Measurements from ENCODE around the gene NCOA3.
A peak's percentile ranks its signal among the peaks of the same experiment; 100 is the strongest.
"Not testable (repeated sequence)": the region's sequence is repeated elsewhere in the genome, so short reads cannot be mapped to it uniquely, and the experiment has no call there.

NCOA3 gene

DNA sequence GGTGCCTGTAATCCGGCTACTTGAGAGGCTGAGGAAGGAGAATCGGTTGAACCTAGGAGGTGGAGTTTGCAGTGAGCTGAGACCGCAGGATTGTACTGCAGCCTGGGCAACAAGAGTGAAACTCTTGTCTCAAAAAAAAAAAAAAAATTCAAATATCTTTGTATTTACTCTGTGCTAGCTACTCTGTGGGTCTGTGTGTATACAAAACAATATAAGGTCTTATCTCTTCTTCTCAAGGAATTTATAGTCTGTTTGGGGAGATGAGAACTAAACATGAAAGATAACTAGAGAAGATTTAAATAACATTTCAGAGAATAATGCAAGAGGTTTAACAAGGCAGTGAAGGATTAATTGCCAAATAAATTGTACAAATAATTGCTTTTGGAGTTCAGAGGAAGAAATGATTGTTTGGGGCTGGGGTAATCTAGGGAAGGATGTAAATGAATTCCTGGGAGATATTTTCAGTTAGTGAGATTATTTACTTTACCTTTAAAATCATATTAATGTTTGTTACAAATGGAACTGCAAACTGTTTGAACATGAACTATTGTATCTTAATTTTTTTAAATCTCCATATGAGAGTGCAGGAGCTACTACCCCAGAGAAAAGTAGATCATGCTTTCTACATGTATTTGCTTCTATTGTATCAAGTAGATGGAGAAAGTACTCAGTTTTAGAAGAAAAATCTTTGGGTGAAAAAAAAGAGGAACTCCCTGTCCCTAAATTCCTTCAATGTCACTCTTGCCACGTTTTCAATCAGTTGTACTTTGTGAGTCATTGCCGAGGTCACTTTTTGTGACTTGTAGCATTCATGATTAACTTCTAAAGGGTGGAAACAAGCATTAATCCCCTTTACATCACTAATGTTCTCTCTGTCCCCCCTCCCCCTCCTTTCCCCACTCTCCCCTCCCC is 39.0 kb downstream of the NCOA3 start:
- DNase-seq (ENCODE audit: low spot score): no peak

DNA sequence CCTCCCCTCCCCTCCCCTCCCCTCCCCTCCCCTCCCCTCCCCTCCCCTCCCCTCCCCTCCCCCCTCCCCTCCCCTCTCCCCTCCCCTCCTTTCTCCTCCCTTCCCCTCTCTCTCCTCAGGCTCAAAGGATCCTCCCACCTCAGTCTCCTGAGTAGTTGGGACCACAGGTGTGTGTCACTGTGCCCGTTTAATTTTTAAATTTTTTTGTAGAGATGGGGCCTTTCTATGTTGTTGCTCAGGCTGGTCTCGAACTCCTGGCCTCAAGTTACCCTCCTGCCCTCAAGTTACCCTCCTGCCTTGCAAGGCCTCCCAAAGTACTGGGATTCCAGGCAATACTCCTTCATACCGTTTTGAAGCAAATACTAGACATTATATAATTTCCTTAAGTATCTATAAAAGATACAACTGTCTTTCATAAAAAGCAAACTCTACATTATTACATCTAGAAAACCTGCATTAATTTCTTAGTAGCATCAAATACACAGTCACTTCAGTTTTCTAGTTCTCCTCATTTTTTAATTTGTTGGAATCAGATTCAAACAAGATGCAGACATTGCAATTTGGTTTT is 39.8 kb downstream of the NCOA3 start:
- no peak for DNase-seq (ENCODE audit: low spot score)

DNA sequence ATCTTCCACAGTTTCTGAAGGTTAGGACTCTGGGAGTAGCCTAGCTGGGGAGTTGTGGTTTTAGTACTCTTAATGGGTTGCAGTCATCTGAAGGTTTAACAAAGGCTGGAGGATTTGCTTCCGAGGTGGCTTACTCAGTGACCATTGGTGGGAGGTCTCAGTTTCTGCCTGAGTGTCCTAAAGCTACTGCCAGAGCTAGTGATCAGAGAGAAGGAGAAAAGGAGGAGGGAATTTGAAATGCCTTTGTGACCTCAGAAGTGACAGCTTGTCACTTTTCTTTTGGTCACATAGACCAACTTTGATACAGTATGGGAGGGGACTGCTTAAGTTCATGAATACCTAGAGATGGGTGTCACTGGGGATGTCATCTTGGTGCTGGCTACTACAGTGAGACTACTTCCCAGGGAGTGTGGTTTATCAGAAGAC is 41.3 kb downstream of the NCOA3 start:
- DNase-seq (ENCODE audit: low spot score): no peak

DNA sequence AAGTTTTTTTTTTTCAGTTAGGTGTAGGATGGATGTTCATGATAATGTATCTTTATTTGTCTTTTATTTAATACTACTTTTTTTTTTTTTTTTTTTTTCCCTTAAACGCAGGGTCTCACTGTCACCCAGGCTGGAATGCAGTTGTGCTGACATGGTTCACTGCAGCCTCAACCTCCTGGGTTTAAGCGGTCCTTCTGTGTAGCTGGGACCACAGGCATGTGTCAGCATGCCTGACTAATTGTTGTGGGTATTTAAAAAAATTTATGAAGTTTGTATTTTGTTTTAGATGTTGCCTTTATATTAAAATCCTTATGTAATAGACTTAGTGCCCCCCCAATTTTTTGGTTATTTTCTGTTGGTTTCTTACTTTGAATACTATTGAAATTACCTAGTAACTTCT is 42.6 kb downstream of the NCOA3 start:
- no peak for DNase-seq (ENCODE audit: low spot score)

DNA sequence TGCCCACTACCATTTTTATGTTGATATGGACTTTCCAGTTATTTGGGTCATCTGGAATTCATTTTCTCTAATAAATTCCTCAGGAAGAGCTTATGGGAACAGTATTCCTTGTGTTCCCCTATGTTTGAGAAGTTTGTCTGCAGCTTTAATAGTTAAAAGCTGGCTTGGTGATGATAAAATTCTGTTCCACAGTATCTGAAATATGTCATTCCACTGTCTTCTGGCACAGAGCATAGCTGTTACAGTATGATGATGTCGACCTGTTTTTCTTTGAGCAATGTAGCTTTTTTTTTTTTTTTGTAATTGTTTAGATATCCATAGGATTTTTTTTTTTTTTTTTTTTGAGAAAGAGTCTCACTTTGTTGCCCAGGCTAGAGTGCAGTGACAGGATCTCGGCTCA is 43.2 kb downstream of the NCOA3 start:
- DNase-seq (ENCODE audit: low spot score): no peak

DNA sequence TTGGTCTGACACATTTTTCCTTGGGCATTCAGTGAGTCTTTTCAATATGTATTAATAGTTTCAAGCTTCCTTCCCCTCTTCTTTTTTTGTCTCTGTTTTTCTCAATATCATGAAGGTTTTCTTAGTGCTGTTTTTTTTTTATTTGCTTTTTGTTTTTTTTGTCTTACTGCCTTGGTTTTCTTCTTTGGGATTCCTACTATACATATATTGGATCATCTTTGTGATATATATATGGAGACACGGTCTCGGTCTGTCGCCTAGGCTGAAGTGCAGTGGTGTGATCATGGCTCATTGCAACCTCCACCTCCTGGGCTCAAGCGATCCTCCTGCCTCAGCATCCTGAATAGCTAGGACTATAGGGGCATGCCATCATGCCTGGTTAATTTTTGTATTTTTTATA is 43.8 kb downstream of the NCOA3 start:
- no peak for DNase-seq (ENCODE audit: low spot score)

DNA sequence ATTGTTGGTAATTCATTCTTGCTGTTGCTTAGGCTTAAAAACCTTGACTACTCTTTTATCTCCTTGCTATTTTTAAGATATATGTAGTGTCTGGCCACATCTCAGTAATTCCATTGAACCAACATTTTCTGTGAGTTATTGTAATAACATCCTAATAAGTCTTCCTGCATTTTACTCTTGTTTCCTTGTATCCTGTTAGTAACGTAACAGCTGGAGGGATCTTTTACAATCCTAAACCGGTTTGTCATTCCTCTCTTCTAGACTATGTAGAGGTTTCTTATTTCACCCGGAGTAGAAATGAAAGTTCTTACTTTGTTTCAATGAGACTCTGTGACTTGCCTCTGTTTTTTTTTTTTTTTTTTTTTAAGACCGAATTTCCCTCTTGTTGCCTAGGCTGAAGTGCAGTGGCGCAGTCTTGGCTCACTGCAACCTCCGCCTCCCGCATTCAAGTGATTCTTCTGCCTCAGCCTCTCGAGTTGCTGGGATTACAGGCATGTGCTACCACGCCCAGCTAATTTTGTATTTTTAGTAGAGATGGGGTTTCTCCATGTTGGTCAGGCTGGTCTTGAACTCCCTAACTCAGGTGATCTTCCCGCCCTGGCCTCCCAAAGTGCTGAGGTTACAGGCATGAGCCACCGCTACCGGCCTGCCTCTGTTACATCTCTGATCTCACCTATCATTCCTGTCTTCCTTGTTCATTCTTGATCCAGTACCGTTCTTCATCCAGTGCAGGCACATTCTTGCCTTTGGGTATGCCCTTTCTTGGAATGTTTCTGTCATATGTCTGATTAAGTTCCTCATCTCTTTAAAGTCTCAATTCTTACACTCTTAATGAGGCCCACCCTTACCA is 44.7 kb downstream of the NCOA3 start:
- no peak for DNase-seq (ENCODE audit: low spot score)

DNA sequence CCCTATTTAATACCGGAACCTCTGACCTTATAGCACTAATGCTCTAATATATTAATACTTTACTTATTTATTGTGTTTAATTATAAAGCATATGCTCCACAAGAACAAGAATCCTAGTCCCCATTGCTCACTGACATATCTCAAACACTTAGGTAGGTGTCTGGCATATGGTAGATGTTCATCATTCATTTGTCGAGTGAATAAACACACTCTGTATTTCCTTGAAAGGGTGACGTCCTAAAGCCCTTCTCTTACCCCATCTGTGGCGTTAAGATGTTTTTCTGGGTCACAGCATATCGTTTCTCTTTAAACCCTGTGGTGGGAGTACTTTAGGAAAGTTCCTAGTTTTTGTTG is 45.3 kb downstream of the NCOA3 start:
- DNase-seq (ENCODE audit: low spot score): no peak

DNA sequence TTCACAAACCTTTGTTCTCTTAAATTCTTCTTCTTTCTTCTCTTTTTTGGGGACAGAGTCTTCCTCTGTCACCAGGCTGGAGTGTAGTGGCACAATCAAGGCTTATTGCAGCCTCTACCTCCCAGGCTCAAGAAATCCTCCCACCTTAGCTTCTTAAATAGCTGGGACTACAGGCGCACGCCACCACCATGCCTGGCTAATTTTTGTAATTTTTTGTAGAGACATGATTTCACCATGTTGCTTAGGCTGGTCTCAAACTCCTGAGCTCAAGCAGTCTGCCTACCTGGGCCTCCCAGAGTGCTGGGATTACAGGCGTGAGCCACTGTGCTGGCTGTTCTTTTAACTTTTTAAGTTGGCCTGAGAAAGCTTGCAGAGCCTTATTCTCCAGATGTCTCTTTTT is 48.0 kb downstream of the NCOA3 start:
- DNase-seq (ENCODE audit: low spot score): no peak

DNA sequence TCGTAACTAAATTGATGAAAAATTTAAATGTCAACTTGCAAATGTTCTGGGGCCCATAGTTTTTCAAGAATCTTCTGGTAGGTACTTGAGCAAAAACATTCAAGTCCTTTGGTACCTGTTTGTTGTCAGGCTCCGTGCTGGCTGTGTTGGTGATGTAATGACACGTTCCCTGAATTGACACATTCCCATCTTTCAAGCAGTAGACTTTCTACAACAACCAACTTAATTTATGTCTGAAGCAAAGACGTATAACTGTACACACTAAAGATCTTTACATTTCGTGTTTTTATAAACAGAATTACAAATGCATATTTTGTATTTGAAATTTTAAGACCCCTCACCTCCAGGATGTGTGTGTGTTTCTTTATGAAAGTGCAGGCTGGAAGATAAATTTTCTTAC is 49.5 kb downstream of the NCOA3 start:
- no peak for DNase-seq (ENCODE audit: low spot score)

DNA sequence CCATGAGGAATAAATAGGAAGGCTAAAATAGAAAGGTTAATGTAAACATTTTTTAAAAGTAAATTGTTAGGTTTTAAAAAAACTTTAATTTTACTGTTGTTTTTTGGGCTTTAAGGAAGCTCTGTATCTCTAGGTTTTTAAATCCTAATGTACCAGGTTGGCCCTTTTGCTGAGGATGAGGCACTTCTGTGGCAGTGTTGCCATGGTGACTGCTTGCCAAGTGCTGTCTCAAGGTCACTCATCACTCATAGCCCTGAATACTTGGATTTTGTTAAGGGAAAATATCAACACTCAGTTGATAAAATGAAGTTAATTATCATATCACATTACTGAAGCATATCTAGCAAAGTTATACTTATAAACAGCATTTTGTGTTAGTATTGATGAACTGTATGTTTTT is 50.2 kb downstream of the NCOA3 start:
- DNase-seq (ENCODE audit: low spot score): peak; percentile 38

DNA sequence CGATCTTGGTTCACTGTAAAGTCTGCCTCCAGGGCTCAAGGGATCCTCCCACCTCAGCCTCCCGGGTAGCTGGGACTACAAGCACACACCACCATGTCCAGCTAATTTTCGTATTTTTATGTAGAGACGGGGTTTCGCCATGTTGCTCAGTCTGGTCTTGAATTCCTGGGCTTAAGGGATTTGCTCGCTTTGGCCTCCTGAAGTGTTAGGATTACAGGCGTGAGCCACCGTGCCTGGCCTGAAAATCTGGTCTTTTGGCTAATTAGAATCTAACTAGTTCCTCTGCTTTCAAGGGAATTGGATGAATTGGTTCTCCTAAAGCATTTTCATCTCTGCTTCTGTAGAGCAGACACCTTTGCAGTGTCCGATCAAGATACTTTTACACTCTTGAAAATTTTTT is 51.3 kb downstream of the NCOA3 start:
- DNase-seq (ENCODE audit: low spot score): no peak

DNA sequence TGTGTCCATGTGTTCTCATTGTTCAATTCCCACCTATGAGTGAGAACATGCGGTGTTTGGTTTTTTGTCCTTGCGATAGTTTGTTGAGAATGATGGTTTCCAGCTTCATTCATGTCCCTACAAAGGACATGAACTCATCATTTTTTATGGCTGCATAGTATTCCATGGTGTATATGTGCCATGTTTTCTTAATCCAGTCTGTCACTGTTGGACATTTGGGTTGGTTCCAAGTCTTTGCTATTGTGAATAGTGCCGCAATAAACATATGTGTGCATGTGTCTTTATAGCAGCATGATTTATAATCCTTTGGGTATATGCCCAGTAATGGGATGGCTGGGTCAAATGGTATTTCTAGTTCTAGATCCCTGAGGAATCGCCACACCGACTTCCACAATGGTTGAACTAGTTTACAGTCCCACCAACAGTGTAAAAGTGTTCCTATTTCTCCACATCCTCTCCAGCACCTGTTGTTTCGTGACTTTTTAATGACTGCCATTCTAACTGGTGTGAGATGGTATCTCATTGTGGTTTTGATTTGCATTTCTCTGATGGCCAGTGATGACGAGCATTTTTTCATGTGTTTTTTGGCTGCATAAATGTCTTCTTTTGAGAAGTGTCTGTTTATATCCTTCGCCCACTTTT is 52.0 kb downstream of the NCOA3 start:
- not testable (repeated sequence) for DNase-seq (ENCODE audit: low spot score)

DNA sequence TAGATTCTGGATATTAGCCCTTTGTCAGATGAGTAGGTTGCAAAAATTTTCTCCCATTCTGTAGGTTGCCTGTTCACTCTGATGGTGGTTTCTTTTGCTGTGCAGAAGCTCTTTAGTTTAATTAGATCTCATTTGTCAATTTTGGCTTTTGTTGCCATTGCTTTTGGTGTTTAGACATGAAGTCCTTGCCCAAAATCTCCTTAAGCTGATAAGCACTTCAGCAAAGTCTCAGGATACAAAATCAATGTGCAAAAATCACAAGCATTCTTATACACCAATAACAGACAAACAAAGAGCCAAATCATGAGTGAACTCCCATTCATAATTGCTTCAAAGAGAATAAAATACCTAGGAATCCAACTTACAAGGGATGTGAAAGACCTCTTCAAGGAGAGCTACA is 52.6 kb downstream of the NCOA3 start:
- not testable (repeated sequence) for DNase-seq (ENCODE audit: low spot score)

DNA sequence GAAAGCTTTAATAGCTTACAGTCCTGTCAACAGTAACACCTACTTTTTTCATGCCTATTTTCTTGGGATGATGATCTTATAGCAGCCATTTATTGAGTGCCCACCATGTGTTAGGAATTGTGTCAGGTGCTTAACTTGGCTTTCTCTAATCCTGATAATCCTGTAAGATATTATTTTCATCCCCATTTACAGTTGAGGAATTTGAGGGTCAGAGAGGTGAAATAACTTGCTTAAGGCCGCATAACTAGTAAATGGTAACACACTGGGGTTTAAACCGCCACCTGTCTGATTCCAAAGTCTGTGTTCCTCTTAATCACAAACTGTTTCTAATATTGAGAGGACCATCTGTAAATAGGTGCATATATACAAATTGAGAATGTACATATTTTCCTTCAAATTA is 55.5 kb downstream of the NCOA3 start:
- no peak for DNase-seq (ENCODE audit: low spot score)

DNA sequence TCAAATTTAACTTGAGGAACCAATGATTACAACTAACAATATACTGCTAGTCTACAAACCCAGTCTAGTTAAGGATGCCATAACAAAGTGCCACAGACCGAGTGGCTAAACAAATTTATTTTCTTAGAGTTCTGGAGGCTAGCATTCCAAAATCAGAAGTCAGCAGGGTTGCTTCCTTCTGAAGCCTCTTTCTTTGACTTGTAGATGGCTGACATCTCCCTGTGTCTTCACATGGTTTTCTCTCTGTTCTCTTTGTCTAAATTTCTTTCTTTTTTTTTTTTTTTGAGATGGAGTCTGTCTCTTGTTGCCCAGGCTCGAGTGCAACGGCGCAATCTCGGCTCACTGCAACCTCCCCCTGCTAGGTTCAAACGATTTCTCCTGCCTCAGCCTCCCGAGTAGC is 56.1 kb downstream of the NCOA3 start:
- DNase-seq (ENCODE audit: low spot score): no peak

DNA sequence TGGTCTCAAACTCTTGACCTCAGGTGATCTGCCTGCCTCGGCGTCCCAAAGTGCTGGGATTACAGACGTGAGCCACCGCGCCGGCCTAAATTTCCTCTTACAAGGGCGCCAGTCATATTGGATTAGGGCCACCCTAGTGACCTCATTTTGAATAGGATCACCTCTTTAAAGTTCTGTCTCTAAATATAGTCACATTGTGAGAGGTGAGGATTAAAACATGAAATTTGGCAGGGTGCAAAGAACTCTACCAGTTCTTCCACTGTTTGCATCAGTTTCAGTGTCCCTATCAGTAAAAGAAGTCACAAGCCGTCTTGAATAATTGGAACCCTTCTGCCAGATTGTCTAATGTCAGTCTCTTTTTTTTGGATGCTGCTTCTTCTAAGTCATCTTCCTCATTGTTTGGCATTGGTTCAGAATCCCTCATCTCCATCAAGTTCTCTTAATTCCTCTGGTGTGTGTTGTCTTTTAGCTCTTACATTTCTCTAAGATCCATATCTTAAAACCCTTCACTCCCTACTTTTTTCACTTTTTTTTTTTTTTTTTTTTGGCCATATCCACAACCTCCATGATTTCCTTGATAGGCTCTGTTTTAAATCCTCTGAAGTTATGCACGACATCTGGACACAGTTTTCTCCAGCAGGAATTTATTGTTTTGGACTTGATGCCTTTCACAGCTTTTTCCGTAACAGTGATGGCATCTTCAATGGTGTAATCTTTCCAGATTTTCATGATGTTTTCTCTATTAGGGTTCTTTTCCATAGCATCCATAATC is 56.8 kb downstream of the NCOA3 start:
- peak; percentile 45 for DNase-seq (ENCODE audit: low spot score)

DNA sequence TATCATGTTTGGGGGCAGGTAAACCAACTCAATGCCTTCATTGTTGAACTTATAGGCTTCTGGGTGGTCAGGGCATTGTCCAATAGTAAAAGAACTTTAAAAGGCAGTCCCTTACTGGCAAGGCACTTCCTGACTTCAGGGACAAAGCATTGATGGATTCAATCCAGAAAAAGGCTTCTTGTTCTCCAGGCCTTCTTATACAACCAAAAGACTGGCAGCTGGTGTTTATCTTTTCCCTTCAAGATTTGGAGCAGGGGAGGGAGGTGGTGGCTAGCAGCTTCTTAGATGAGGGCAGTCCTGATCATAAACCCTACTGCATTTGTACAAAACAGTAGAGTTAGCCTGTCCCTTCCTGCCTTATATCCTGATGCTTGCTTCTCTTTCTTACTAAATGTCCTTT is 57.5 kb downstream of the NCOA3 start:
- no peak for DNase-seq (ENCODE audit: low spot score)

DNA sequence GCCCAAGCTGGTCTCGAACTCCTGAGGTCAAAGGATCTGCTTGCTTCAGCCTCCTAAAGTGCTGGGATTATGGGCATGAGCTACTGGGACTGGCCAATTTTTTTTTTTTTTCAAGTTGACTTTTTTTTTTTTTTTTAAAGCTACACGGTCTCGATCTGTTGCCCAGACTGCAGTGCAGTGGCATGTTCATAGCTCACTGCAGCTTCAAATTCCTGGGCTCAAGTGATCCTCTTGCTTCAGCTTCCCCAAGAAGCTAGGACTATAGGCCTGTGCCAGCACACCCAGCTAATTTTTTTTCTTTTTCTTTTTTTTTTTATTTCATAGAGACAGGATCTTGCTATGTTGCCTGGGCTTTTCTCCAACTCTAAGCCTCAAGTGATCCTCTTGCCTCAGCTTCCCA is 59.5 kb downstream of the NCOA3 start:
- DNase-seq (ENCODE audit: low spot score): no peak

DNA sequence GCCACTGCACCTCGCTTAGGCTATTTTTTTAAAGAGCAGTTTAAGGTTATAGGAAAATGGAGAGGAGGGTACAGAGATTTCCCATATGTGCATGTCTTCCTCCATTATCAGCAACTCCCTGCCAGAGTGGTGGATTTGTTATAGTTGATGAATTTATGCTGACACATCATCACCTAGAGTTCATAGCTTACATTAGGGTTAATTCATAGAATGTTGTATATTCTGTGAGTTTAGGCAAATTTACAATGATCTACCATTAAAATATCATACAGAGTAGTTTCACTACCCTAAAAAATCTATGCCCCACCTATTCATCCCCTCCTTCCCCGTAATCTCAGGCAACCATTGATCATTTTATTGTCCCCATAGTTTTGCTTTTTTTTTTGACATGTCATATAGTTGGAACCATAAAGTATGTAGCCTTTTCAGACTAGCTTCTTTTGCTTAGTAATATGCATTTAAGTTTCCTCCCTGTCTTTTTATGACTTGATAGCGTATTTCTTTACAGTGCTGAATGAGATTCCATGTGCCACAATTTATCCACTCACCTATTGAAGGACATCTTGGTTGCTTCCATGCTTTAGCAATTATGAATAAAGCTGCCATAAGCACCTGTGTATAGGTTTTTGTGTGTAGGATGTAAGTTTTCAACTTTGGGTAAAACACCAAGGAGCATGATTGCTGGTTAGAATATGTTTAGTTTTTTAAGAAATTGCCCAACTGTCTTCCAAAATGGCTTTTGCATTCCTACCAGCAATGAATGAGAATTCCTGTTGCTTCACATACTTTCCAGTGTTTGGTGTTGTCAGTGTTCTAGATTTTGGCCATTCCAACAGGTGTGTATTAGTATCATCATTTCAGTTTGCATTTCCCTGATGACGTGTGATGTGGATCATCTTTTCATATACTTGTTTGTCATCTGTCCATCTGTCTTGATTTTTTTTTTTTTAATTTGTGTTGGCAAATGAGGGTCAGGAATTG is 60.2 kb downstream of the NCOA3 start:
- no peak for DNase-seq (ENCODE audit: low spot score)
